Endothelial cell of umbilical vein (primary cell): Measurements from ENCODE around the gene CEBPA. TPM values are rescaled to one million over a fixed set of nuclear protein-coding genes. Genes with fewer than 3 reads are reported as not detected.

Experiments used
- BruUV-seq: library from RNA; stranded (reverse); fragments of 400-500 nt; replicated peaks from 2 replicates; lab custom pipeline; 2021; lab: Mats Ljungman, UMichigan
- CTCF ChIA-PET: fragments of 300-600, 350-600 bp; sonication (Branson Sonifier 250); formaldehyde crosslinking; loops from one replicate; lab custom pipeline; 2021; ENCODE audit warnings: antibody characterized with exemption, inconsistent platforms; lab: Charles Lee
- POLR2A ChIA-PET: fragments of 300-600, 350-600 bp; sonication (Branson Sonifier 250); formaldehyde crosslinking; loops from one replicate; lab custom pipeline; 2021; ENCODE audit warnings: antibody characterized with exemption, inconsistent platforms; lab: Charles Lee
- DNase-seq: peaks from one replicate; pipeline ENCODE4 v3.0.0-alpha.2; 2011; ENCODE audit warnings: low read depth, low spot score
- FAIRE-seq: peaks from 2 replicates; lab custom pipeline; 2011; peaks lifted over from hg19 to GRCh38; lab: Jason Lieb, UNC
- H2AFZ ChIP-seq: 2 replicates; pipeline ENCODE4 v1.6.0; 2012; ENCODE audit warnings: low read depth, low read length, control low read depth, inconsistent platforms
- H3K27ac ChIP-seq: 2 replicates; pipeline ENCODE4 v1.5.1; 2011; ENCODE audit warnings: low read depth, mild to moderate bottlenecking, control low read depth, low read length, moderate library complexity; ENCODE audit not compliant: insufficient read depth
- H3K27me3 ChIP-seq, 2 experiments: 2 replicates each; pipeline versions ENCODE4 v1.6.0 to v1.6.1; 2011; ENCODE audit warnings: low read length in 2 of 2, mixed read lengths in 1 of 2; ENCODE audit not compliant: control insufficient read depth in 2 of 2, insufficient read depth in 2 of 2
- H3K36me3 ChIP-seq, 2 experiments: 2 replicates in 1 of 2; 3 replicates in 1 of 2; pipeline ENCODE4 v1.5.1; 2011; ENCODE audit warnings: low read length in 2 of 2, mild to moderate bottlenecking in 1 of 2, moderate library complexity in 1 of 2; ENCODE audit not compliant: control insufficient read depth in 2 of 2, insufficient read depth in 2 of 2; ENCODE audit errors: extremely low read depth in 1 of 2
- H3K4me1 ChIP-seq: 3 replicates; pipeline ENCODE4 v1.5.1; 2011; ENCODE audit warnings: mild to moderate bottlenecking, low read length; ENCODE audit not compliant: control insufficient read depth, insufficient read depth; ENCODE audit errors: extremely low read depth
- H3K4me2 ChIP-seq: 2 replicates; pipeline ENCODE4 v1.6.1; 2011; ENCODE audit warnings: low read length, control low read depth, mixed read lengths; ENCODE audit not compliant: insufficient read depth
- H3K4me3 ChIP-seq, 3 experiments: fragments of 200-600 bp in 1 of 3; sonication (generic), shearing (Covaris generic) in 1 of 3; replicated peaks in 1 of 3; 2 replicates each; pipeline ENCODE4 v1.5.1; 2011 to 2016; ENCODE audit warnings: control low read depth in 3 of 3, low read length in 3 of 3, mild to moderate bottlenecking in 2 of 3, inconsistent platforms in 1 of 3, low read depth in 1 of 3, moderate library complexity in 1 of 3; ENCODE audit not compliant: insufficient read depth in 1 of 3
- H3K79me2 ChIP-seq: 2 replicates; pipeline ENCODE4 v1.6.0; 2012; ENCODE audit warnings: low read length, inconsistent platforms; ENCODE audit not compliant: control insufficient read depth, insufficient read depth
- H3K9ac ChIP-seq: replicated peaks from 2 replicates; pipeline ENCODE3; 2011; ENCODE audit warnings: low read length, control low read depth; ENCODE audit not compliant: insufficient read depth; ENCODE audit errors: extremely low read depth
- H3K9me1 ChIP-seq: replicated peaks from 3 replicates; pipeline ENCODE4 v1.6.0; 2011; ENCODE audit warnings: mild to moderate bottlenecking, low read length; ENCODE audit not compliant: control insufficient read depth, insufficient read depth; ENCODE audit errors: extremely low read depth
- H3K9me3 ChIP-seq: replicated peaks from 2 replicates; pipeline ENCODE4 v1.5.1; 2012; ENCODE audit warnings: low read length, inconsistent platforms; ENCODE audit not compliant: control insufficient read depth, insufficient read depth
- H4K20me1 ChIP-seq: replicated peaks from 2 replicates; pipeline ENCODE3; 2011; ENCODE audit warnings: mild to moderate bottlenecking, low read length; ENCODE audit not compliant: control insufficient read depth, insufficient read depth; ENCODE audit errors: extremely low read depth
- CTCF ChIP-seq, 2 donors: IDR thresholded peaks; 1 replicate in 1 of 2; 2 replicates in 1 of 2; pipeline ENCODE4 v1.5.1; 2011; ENCODE audit warnings: low read length in 2 of 2, mild to moderate bottlenecking in 2 of 2, moderate library complexity in 2 of 2, control low read depth in 1 of 2, inconsistent platforms in 1 of 2, low read depth in 1 of 2; ENCODE audit not compliant: insufficient read depth in 1 of 2; ENCODE audit errors: extremely low read depth in 1 of 2
- EZH2 ChIP-seq: IDR thresholded peaks from 2 replicates; pipeline ENCODE4 v1.6.1; 2012; ENCODE audit warnings: borderline replicate concordance, low read depth, mild to moderate bottlenecking, moderate library complexity, low read length, inconsistent platforms; ENCODE audit not compliant: severe bottlenecking
- FOS ChIP-seq: IDR thresholded peaks from 2 replicates; pipeline ENCODE4 v1.6.1; 2011; ENCODE audit warnings: mild to moderate bottlenecking, low read length, moderate library complexity, borderline replicate concordance; ENCODE audit not compliant: insufficient read depth
- GATA2 ChIP-seq: IDR thresholded peaks from 2 replicates; pipeline ENCODE4 v1.7.0; 2011; ENCODE audit warnings: low read depth, mild to moderate bottlenecking, moderate library complexity, mixed read lengths, low read length; ENCODE audit not compliant: insufficient read length, insufficient read depth
- JUN ChIP-seq: IDR thresholded peaks from 2 replicates; pipeline ENCODE4 v1.6.1; 2011; ENCODE audit warnings: borderline replicate concordance, low read depth; ENCODE audit not compliant: insufficient read length, insufficient read depth
- MAX ChIP-seq: IDR thresholded peaks from 2 replicates; pipeline ENCODE4 v1.6.1; 2011; ENCODE audit not compliant: insufficient read depth, insufficient read length
- MYC ChIP-seq: IDR thresholded peaks from one replicate; pipeline ENCODE4 v1.6.1; 2011; ENCODE audit warnings: mild to moderate bottlenecking, low read depth, low read length
- POLR2A ChIP-seq: IDR thresholded peaks from 2 replicates; pipeline ENCODE4 v1.6.1; 2012; ENCODE audit warnings: low read depth, mild to moderate bottlenecking, control low read depth, low read length
- POLR2AphosphoS5 ChIP-seq: IDR thresholded peaks from 2 replicates; pipeline ENCODE4 v1.6.1; 2012; ENCODE audit warnings: low read depth, mild to moderate bottlenecking, control low read depth, low read length, moderate library complexity; ENCODE audit not compliant: insufficient read depth
- dilution Hi-C: fragments of 300-500 bp; cut with MboI; formaldehyde crosslinking; loops from one replicate; pipeline ENCODE4 v1.15.0; 2019; ENCODE audit warnings: low sequenced_read_pairs; ENCODE audit not compliant: extremely low pct_ligation_motif_present
- intact Hi-C: fragments of 100-400 bp; cut with micrococcal nuclease; formaldehyde crosslinking; loops from one replicate; pipeline ENCODE4 v1.10.0; 2022
- polyA plus RNA-seq, 4 experiments: library from polyadenylated mRNA; depleted of rRNA in 3 of 4; stranded (reverse) in 3 of 4; unstranded in 1 of 4; fragments of >200 nt; gene quantifications; 2 replicates each; pipeline versions ENCODE4 v1.2.1 to v1.2.3, GENCODE V29; 2011 to 2012; ENCODE audit warnings: missing spikeins in 1 of 4
- total RNA-seq: library from RNA; stranded (reverse); gene quantifications from 2 replicates; pipeline ENCODE4 v1.2.3, GENCODE V29; 2021

CEBPA gene
- total and polyA plus RNA-seq, 2 donors (not counting 3 experiments of a cell fraction or from before 2014, with no cell fraction given): 0.06 TPM; not detected in 1

GRCh38 chr19:33257828-33258227 lies 44.5 kb downstream of the CEBPA start:
- H3K36me3 ChIP-seq: no peaks in the 10 kb centered on the region
- H4K20me1 ChIP-seq: no peaks in the 10 kb centered on the region
- H3K4me2 ChIP-seq: no peak overlapping the region
- intact Hi-C loops (no loop called here), dilution Hi-C loops (no loop called here)
- FAIRE-seq (no peak), DNase-seq (no peak)
- no peaks in the 10 kb centered on the region for H3K79me2 ChIP-seq
- H3K27ac ChIP-seq: no peak overlapping the region
- no peaks in the 10 kb centered on the region for H3K9me3 ChIP-seq
- BruUV-seq: no TSS peak
- ChIA-PET POLR2A (no interaction called here), CTCF (interaction anchor here (1.1 to 5.1 kb wide), 3 partner anchors 22 to 158 kb away, joined by 3 to 20 read pairs (median 5); no protein-coding TSS in a partner anchor)
- H3K4me1 ChIP-seq: no peaks in the 10 kb centered on the region
- no peak for TF ChIP-seq GATA2
- TF ChIP-seq EZH2: no peak
- TF ChIP-seq FOS: no peak
- no peak for TF ChIP-seq CTCF (IDR thresholded peaks at IDR 0.05; ENCODE audit: extremely low read depth in 1 of 2, insufficient read depth in 1 of 2, low read depth in 1 of 2, low read length in 2 of 2)
- TF ChIP-seq MYC: no peak
- no peak for TF ChIP-seq POLR2AphosphoS5
- no peak for TF ChIP-seq JUN
- no peak for TF ChIP-seq MAX
- TF ChIP-seq POLR2A: no peak
- no peak overlapping the region for H3K9ac ChIP-seq
- no peaks in the 10 kb centered on the region for H3K27me3 ChIP-seq
- H3K4me3 ChIP-seq: no peak overlapping the region
- no peak overlapping the region for H2AFZ ChIP-seq
- no peaks in the 10 kb centered on the region for H3K9me1 ChIP-seq
